GM21786 (cell line): Measurements from ENCODE around the gene CADM4.
"Not testable (repeated sequence)": the region's sequence is repeated elsewhere in the genome, so short reads cannot be mapped to it uniquely, and the experiment has no call there.

Experiments
- ATAC-seq: cut with Tn5 transposase; IDR thresholded peaks from one replicate; pipeline ENCODE4 v1.9.1; 2021; ENCODE audit not compliant: unreplicated experiment

Gene CADM4

DNA sequence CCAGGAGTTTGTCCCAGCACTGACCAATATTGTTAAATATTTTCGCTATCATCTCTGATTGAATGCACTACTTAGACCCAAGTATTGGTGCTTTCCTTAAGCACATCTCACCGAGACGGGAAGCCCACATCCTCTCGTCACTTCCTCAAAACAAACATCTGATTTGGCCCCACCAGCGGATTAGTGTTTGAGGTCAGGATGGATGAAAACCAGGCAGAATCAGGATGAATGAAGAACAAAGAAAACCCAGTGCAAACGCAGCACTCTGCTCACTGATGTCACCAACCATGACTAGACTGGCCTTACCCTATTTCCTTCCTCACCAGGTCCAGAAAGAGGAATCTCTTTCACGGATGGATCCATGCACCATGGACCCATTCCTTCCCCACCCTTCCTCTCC is 24.4 kb upstream of the CADM4 start:
- no peak for ATAC-seq

DNA sequence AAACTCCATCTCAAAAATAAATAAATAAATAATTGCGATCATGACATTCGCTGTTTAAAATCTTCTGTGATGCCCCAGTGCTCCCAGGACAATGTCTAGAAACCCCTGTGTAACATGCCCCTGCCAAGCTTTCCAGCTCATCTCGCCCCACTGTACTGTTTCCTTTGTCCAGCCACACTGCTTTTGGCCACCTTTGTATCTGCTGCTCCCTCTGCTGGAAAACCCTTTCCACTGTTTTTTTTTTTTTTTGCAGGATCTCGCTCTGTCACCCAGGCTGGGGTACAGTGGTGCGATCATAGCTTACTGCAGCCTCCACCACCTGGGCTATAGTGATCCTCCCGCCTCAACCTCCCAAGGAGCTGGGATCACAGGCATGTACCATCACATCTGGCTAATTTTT is 22.8 kb upstream of the CADM4 start:
- ATAC-seq, result no peak

DNA sequence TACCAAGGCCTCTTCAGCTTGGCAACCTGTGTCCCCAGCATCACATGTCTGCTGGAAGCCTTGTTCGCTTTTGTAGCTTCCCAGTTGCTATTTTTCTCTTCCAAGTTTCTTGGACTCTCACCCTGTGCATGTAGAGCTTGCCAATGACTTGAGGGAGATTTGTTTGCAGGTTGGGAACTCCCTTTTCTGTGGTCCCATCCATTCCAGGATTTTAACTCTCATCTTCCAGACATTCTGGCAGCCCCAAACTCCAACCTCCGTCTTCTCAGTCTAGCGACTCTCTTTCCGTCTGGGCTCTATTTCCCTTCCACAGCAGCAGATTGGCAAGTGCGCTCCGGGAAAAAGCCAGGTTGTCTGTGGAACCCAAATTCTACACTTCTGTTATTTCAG is 21.3 kb upstream of the CADM4 start:
- ATAC-seq, result no peak

DNA sequence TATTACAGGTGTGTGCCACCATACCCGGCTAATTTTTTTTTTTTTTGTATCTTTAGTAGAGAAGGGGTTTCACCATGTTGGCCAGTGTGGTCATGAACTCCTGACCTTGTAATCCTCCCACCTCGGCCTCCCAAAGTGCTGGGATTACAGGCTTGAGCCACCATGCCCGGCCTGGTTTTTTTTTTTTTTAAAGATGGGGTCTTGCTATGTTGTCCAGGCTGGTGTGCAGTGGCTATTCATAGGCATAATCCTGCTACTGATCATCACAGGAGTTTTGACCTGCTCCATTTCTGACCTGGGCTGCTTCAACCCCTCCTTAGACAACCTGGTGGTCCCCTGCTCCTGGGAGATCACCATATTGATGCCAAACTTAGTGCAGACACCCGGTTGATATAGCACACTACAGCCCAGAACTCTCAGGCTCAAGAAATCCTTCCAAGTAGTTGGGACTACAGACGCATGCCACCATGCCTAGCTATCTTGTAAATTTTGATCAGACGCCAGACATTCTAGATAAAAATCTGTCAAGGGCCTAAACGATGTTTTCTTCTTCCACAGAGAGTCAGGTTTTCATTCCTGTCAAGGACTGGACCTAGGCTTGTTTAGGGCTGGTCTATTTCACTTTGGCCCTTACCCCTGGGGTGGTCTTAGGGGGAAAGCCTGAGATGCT is 20.8 kb upstream of the CADM4 start:
- no peak for ATAC-seq

DNA sequence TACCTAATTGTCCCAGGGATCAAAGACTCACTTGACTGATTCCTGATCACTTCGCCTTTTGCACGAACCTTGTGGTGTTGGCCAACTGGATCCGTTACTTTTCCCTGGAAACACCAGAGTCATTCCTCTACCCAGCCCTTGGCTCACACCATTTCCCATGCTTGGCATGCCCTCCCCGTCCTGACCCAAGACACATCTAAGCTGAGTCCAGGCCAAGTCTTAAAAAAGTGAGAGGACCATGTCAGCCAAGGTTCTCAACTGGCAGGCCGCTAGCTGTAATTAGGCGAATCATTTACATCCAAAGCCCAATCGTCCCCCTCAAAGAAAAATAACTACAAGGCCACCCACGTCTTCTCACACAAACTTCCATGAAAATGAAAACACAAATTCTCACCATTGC is 18.8 kb upstream of the CADM4 start:
- ATAC-seq, result no peak

DNA sequence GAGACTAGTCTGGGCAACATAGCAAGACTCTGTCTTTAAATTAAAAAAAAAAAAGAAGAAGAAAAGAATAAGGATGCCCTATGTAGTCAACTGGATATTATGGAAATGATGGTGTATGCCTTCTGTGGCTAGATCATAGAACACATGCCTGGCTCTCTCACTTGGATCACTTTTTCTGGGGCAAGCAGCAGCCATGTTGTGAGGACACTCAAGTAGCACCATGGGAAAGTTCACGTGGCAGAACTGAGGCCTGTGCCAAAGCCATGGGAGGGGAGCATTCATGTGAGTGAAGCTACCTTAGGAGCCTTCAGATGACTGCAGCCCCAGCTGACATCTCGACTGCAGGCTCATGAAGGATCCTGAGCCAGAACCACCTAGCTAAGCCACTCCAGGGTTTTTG is 18.4 kb upstream of the CADM4 start:
- no peak for ATAC-seq

DNA sequence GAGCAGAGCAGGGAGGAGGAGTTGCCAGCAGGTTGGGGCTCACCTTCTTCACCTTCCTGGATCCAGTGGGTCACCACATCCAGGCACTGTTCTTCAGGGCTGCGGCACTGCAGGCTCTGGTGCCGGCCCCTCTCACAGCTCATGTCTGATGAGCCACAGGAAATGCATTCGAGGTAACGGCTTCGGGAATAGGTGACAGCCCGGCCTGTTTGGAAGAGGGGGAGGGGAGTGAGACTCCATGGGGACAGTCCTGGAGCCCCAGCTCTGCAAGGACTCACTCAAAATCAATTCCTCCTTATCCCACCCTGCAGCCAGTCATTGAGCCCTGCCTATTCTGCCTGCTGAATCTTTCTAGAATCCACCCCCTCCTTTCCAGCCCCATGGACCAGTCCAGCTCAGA is 16.8 kb upstream of the CADM4 start:
- no peak for ATAC-seq

DNA sequence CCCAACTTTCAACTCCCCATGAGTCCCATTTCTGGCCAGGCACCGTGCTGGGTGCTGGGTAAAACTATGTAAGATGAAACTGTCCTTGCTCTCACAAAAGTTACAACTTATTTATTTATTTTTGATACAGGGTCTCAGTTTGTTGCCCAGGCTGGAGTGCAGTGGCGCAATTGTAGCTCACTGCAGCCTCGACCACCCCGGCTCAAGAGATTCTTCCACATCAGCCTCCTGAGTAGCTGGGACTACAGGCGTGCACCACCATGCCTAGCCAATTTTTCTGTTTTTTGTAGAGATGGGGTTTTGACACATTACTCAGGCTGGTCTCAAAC is 12.9 kb upstream of the CADM4 start:
- no peak for ATAC-seq

DNA sequence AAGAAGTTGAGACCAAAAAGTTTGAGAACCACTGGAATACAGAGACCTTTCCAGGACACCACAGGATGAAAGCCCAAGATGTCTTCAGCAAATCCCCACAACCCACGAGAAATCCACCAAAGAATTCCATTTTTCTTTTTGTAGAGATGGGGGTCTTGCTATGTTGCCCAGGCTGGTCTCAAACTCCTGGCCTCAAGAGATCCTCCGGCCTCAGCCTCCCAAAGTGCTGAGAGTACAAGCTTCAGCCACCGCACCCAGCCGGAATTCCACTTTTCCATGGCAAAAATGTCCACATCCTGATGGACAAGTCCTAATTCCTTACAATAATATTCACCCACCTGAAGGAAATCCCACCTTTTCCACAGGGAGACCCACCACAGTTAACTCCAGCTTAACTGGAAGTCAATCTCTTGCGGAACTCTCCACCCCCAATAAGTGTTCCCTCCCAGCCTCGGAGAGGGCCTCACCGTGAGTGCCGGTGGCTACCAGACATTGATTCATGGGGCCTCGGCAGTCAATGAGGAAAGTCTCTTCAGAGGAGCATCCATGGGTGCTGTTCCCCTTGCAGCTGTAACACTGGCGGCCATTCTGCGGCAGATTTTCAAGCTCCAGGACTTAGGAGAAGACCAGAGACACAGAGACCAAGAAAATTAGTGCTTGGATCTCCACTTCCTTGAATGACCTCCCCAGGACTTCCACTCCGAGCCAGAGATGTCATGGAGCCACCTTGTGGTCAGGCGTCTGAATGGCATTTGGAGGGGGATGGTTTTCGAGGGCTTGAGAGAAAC is 12.3 kb upstream of the CADM4 start:
- no peak for ATAC-seq

DNA sequence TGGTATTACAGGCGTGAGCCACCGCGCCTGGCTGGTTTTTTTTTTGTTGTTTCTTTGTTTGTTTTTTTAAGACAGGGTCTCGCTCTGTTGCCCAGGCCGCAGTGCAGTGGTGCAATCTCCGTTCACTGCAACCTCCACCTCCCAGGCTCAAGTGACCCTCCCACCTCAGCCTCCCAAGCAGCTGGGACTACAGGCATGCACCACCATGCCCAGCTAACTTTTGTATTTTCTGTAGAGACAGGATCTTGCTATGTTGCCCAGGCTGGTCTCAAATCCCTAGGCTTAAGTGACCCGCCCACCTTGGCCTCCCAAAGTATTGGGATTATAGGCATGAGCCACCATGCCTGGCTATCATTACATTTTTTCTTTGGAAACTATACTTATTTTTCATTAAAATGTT is 10.6 kb upstream of the CADM4 start:
- not testable (repeated sequence) for ATAC-seq

DNA sequence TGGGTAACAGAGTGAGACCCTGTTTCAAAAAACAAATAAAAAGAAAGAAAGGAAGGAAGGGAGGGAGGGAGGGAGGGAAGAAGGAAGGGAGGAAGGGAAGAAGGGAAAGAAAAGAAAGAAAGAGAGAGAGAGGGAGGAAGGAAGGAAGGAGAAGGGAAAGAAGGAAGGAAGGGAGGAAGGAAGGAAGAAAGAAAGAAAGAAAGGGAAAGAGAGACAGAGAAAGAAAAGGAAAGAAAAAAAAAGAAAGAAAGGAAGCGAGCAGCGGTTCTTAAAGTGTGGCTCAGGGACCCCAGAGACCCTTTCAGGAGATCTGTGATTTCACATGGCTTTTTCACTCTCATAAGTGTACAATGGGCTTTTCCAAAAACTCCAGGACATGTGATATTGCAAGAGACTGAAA is 9.9 kb upstream of the CADM4 start:
- no peak for ATAC-seq

DNA sequence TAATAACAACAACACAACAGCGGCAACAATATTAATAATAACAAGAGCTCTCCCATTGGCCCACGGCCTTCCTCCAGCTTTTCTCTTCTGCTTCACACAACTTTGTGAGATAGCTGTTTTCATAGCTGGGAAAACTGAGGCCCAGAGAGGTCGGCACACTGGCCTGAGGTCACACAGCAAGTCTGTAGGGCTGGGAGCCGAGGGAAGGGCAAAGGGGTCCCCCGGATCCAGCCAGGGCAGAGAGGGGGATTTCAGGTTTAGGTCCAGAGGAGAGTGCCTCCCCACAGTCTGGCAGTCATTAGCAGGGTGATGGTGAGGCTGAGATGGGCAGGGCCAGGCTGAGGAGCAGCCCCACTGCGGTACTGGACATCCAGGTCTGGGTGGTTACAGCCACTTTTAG is 9.0 kb upstream of the CADM4 start:
- no peak for ATAC-seq

DNA sequence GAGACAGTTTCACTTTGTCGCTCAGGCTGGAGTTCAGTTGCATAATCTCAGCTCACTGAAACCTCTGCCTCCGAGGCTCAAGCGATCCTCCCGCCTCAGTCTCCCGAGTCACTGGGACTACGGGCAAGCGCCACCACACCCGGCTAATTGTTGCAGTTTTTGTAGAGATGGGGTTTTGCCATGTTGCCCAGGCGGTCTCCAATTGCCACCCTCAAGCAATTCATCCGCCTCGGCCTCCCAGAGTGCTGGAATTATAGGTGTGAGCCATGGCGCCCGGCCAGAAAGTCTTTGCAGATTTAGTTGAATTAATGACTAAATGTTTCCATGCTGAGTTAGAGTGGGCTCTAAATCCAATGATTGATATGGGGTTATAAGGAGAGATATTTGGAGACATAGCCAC is 4.5 kb upstream of the CADM4 start:
- no peak for ATAC-seq

DNA sequence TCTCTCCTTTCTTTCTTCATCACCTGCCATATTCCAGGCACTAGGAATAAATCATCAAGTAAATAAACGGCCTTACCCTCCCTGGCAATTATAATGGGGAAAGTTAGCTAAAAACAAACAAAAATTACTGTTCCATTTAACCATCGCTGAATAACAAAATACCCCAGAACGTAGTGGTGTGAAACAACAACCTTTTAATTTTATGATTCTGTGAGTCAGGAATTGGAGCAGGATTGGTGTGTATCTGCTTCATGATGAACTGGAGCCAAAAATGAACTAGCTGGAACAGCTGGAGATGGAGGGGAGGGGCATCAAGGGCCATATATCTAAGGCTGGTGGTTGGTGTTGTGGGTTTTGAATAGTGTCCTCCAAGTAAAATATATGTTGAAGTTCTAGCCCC is 3.7 kb upstream of the CADM4 start:
- ATAC-seq, result no peak

DNA sequence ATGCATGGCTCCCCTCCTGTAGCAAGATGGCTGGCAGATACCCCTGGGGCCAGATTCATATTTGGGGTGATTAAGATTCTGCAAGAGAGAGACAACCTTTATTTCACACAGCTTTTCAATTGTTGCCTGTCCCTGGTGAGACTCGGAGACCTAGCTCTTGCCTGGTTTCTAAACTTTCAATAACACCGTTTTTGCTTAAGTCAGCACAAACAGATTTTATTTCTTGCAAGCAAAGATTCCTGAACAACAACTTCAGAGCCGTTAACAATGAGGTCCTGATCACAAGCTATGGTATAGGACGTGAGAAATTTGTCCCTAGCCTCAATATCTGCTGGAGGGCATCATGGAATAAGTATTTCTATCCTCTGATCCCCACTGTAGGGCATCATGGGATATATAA is 2.9 kb upstream of the CADM4 start:
- ATAC-seq, result no peak

DNA sequence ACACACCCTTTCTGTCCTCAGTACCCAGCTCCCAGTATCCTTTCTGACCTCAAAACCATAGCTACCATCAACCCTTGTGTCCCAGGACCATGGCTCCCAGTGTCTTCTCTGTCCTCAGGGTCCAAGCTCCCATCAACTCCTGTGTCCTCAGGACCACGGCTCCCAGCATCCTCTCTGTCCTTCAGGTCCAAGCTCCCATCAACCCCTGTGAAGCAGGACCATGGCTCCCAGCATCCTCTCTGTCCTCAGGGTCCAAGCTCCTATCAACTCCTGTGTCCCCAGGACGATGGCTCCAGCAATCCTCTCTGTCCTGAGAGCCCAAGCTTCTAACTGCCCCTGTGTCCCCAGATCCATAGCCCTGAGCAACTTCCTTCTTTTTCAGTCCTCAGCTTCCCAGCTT is 1.7 kb upstream of the CADM4 start:
- no peak for ATAC-seq

DNA sequence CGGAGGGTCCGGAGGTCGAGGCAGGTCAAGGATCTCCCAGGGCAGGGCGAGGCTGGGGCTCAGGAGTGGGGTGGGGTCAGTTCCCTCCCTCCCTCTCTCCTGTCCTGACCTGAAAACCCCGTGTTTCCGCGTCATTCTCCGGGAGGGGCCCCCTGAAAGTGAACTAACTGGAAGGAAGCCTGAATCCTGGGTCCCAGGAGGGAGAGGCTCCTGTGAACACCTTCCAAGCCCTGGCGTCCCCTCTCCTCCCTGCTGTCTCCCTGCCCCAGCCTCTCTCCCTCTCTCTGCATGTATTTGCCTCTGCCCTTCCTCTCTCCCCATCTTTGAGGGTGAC is 741 bp upstream of the CADM4 start:
- no peak for ATAC-seq

DNA sequence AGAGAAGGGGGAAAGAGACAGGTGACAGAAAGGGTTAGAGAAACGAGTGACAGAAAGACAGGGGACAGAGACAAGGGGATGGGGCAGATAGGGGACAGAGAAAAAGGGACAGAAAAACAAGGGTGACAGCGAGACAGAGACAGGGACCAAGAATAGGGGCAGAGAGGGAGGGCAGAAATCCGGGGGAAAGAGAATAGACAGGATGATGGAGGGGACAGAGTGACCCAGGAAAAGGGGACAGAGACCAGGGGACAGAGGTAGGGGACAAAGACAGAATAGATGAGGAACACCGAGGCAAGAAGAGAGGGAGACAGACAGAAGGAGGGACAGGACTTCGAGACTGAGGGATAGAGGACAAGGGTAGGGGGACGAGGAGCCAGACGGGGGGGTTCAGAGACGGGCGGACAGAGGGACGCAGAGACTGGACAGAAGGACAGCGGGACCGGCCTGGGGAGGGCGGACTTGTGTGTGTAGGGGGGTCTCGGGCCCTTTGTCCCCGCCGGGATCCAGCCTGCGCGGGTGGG is 593 bp downstream of the CADM4 start:
- no peak for ATAC-seq

DNA sequence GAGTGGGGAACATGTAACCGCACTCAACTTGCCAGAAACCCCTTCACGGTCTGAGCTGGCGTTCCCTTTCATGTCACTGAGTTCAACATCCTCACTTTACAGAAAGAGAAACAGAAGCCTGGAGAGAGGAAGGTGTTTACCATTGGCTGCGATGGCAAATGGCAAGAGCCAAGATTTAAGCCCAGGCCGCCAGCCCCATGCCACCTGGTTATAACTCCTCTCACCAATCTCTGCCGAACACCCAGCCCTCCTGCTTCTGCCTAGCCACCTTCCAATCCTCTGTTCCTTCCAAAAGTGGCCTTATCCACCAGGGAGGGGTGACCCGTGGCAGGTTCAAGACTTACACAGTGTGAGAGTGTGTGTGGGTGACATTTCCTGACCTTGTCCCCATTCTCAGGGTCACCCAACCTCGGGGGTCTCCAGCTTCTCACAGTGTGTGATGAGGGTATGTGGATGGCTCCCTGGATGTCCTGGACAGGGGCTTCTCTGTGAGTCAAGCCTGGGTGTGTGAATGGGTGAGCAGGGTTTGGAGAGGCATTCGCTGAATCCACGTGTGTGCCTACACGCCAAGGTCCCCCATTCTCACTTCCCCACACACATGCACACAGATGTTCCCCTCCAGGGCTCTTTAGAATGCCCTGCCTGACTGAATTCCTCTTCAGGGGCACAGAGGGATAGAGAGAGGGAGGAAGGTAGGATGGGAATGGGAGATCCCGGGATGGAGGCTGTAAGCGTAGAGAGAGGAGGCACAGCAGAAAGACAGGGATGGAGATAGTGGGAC is 1.2 kb downstream of the CADM4 start:
- ATAC-seq, result no peak

DNA sequence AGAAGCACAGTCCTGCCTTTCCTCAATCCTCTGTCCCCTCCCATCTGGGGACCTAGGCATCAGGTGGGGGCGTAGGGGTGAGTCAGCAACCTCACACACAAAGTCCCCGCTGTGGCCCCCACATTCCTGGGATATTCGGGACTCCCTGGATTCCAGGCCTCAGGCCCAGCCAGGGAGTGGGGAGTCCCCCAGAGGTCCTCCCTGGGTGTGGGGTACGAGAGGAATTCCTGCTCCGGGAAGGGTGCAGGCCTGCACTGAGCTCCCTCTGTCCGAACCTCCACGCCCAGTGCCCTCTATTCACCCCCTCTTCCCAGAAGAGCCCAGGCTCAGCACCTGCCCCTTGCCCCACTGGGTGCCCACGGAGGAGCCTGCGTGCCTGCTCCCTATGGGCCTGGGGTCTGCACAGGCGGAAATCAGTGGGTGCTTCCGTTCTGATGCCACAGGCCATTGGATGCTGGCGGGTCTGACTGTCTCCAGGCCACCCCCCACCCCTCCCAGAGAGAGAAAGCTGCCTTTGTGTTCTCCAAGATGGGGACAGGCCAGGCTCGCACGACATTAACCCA is 3.4 kb downstream of the CADM4 start:
- ATAC-seq, result no peak

DNA sequence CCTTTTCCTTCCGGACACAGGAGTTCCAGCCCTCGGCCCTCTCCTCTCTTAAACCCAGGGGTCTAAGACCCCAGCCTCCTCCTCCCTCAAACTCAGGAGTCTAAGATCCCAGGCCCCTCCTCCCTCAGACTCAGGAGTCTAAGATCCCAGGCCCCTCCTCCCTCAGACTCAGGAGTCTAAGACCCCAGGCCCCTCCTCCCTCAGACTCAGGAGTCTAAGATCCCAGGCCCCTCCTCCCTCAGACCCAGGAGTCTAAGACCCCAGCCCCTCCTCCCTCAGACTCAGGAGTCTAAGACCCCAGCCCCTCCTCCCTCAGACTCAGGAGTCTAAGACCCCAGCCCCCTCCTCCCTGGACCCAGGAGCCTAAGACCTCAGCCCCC is 4.1 kb downstream of the CADM4 start:
- not testable (repeated sequence) for ATAC-seq
